Brain microvascular endothelial cell (primary cell): ENCODE data around the gene MAP4.
"Not testable (repeated sequence)": the region's sequence is repeated elsewhere in the genome, so short reads cannot be mapped to it uniquely, and the experiment has no call there.

Source experiments
- DNase-seq: peaks from one replicate; pipeline ENCODE4 v3.0.0-alpha.2; 2020
- H3K27ac ChIP-seq: fragments of 250-450 bp; sonication (Bioruptor Pico); 2 replicates; pipeline ENCODE4 v1.5.1; 2020; ENCODE audit warnings: mild to moderate bottlenecking, moderate library complexity
- H3K27me3 ChIP-seq: fragments of 250-450 bp; sonication (Bioruptor Pico); replicated peaks from 2 replicates; pipeline ENCODE4 v1.5.1; 2020; ENCODE audit warnings: mild to moderate bottlenecking
- H3K36me3 ChIP-seq: fragments of 250-450 bp; sonication (Bioruptor Pico); replicated peaks from 2 replicates; pipeline ENCODE4 v1.5.1; 2020; ENCODE audit warnings: mild to moderate bottlenecking
- H3K4me3 ChIP-seq: 2 replicates; pipeline ENCODE4 v1.5.1; 2011; ENCODE audit warnings: low read depth, mild to moderate bottlenecking, control low read depth, low read length, moderate library complexity
- CTCF ChIP-seq: IDR thresholded peaks from 2 replicates; pipeline ENCODE4 v1.5.1; 2011; ENCODE audit warnings: low read depth, mild to moderate bottlenecking, moderate library complexity, low read length, control low read depth, inconsistent platforms; ENCODE audit errors: missing control alignments
- in situ Hi-C: cut with HindIII; loops from 2 replicates; pipeline ENCODE4 v1.10.0; 2017; ENCODE audit warnings: low sequenced_read_pairs, low pct_ligation_motif_present

Gene MAP4

DNA sequence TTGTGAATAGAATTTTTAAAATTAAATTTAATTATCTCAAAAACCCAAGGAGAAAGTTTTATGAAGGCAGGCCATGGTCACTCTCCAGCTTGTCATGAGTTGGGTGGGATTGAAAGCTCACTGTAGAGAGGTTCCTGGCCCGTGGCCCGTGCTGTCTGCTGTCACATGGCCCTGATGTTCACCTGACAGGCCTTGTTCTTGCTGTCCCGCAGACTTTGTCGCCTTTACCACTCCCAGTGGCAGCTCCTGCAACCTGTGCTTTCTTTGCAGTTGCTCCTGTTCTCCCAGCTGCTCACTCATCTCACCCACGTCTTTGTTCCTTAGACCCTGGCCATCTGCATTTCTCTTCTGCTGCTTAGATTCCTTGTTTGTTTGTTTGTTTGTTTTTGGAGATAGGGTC, 177.7 kb downstream of the MAP4 start:
- in situ Hi-C loops: no loop called here
- H3K27ac ChIP-seq: no peak overlapping the region
- H3K4me3 ChIP-seq: no peak overlapping the region
- DNase-seq: no peak
- peaks cover 77% of the 10 kb centered on the region for H3K36me3 ChIP-seq
- no peak for TF ChIP-seq CTCF
- no peaks in the 10 kb centered on the region for H3K27me3 ChIP-seq

GRCh38 chr3:47836986-47837385, 179.2 kb downstream of the MAP4 start:
- H3K36me3 ChIP-seq: peaks cover 76% of the 10 kb centered on the region
- no peak overlapping the region for H3K27ac ChIP-seq
- TF ChIP-seq CTCF: no peak
- H3K4me3 ChIP-seq: no peak overlapping the region
- in situ Hi-C loops: no loop called here
- DNase-seq: no peak
- H3K27me3 ChIP-seq: no peaks in the 10 kb centered on the region

DNA sequence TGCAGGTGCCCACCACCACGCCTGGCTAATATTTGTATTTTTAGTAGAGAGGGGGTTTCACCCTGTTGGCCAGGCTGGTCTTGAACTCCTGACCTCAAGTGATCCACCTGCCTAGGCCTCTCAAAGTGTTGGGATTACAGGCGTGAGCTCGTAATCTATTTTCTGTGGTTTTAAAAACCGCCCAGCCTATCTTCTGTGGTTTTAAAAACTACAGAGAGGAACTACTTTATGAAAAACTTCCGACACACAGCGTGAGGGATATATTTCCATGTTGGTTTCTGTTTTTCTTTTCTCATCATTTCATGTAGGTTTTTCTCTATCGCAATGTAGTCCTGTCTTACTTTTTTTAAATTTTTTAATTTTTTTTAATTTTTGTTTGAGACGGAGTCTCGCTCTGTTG, 186.7 kb downstream of the MAP4 start:
- H3K27ac ChIP-seq, H3K4me3 ChIP-seq, DNase-seq, in situ Hi-C loops, H3K27me3 ChIP-seq: not testable (repeated sequence)
- peaks cover 59% of the 10 kb centered on the region for H3K36me3 ChIP-seq

DNA sequence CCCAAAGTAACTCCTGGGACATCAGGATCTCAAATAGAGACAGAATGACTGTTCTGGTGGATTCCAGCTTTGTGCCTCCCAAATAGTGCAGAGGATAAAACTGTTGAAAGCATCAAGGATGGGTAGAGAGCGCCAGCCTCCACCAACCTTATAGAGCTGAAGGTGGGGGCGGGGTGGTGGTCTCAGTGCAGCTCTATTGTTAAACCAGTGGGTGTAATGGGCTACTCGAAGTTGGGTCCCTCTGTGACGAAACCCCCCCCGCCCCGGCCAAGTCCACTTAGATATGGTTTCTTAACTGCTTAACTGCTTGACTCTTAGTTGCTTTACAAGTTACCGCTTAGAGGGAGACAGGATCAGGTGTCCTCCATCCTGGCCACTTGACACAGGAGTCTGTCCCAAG, 190.6 kb downstream of the MAP4 start:
- TF ChIP-seq CTCF: no peak
- H3K27ac ChIP-seq: peak overlapping the region; percentile 86
- no peaks in the 10 kb centered on the region for H3K27me3 ChIP-seq
- H3K4me3 ChIP-seq: peak overlapping the region; percentile 92
- peaks cover 31% of the 10 kb centered on the region for H3K36me3 ChIP-seq
- in situ Hi-C loops: no loop called here
- DNase-seq: no peak

DNA sequence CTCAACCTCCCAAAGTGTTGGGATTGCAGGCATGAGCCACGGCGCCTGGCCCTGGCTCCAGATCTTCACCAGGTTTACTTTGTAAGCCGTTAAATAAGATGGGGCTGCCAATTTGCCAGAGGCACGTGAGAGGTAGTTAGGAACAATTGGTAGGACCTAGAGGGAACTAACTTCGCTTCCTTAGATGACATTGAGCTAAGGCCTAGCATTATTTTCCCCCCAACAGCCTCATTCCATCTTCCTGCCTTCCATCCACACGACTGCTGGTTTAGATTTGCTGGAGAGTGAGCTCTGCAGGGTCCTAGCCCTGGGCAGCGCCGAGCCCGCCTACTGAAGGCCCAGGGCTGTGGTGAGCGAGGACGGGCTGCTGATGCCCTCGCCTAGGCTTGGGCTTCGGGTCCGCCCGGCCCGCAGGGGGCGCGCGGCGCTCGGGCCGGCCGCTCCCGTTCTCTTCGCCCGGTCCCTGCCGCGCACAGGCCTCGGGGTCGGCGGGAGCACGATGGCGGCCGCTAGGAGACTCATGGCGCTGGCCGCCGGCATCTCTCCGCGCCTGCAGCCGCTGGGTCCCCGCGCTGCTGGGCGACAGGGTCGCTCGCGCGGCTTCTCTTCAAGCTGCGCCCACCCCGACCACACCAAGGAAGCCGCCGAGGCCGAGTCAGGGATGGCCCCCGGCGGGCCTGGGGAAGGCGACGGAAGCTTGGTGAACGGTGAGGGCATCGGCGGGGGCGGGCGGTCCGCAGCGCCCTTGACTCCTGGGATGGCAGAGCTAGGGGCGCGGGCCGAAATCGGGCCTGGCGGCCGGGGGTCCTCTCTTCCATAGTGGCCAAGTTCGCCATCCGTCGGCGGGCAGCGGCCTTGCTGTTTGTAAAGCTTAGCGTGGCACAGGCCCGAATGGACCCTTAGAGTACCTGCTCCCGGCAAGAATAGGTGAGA, 191.4 kb downstream of the MAP4 start:
- in situ Hi-C loops: no loop called here

More for the DNA sequence above, 191.4 kb downstream of the MAP4 start:
- DNase-seq: peak; percentile 68
- Histone ChIP-seq H3K36me3 (peaks cover 24% of the 10 kb centered on the region), H3K27ac (peak overlapping the region; percentile 86), H3K27me3 (no peaks in the 10 kb centered on the region), H3K4me3 (peak overlapping the region; percentile 92)
- TF ChIP-seq CTCF: peak; percentile 56
